WTC11 (cell line): ENCODE measurements around the gene ATP11A. TPM values are rescaled to one million over a fixed set of nuclear protein-coding genes. Genes with fewer than 3 reads are reported as not detected.

Source experiments
- ATAC-seq: fragments of 200-7000 bp; cut with Tn5 transposase; 2 replicates; pipeline ENCODE4 v1.10.0; 2021; ENCODE audit warnings: mild to moderate bottlenecking, moderate library complexity
- CTCF ChIA-PET: fragments of 300-600 bp; sonication (Branson Sonifier 250); formaldehyde crosslinking; loops from one replicate; lab custom pipeline; 2021; ENCODE audit warnings: antibody characterized with exemption; lab: Charles Lee
- POLR2A ChIA-PET: fragments of 350-600 bp; sonication (Branson Sonifier 250); formaldehyde crosslinking; loops from one replicate; lab custom pipeline; 2021; ENCODE audit warnings: antibody characterized with exemption; lab: Charles Lee
- DNase-seq: peaks from one replicate; pipeline ENCODE4 v3.0.0; 2021; ENCODE audit warnings: low spot score
- H3K27ac Mint-ChIP-seq: 2 replicates; pipeline ENCODE4 v1.8.0; 2021; ENCODE audit warnings: mixed read lengths
- H3K27me3 Mint-ChIP-seq: 2 replicates; pipeline ENCODE4 v1.8.0; 2021; ENCODE audit warnings: low read depth, mild to moderate bottlenecking, moderate library complexity, mixed read lengths
- H3K36me3 Mint-ChIP-seq: 2 replicates; pipeline ENCODE4 v1.8.0; 2021; ENCODE audit warnings: mixed read lengths
- H3K4me1 Mint-ChIP-seq: 2 replicates; pipeline ENCODE4 v1.8.0; 2022; ENCODE audit warnings: mixed read lengths
- H3K4me3 Mint-ChIP-seq: 2 replicates; pipeline ENCODE4 v1.8.0; 2021; ENCODE audit warnings: mild to moderate bottlenecking, moderate library complexity, mixed read lengths
- H3K9me3 Mint-ChIP-seq: 2 replicates; pipeline ENCODE4 v1.8.0; 2021; ENCODE audit warnings: mixed read lengths
- E2F1 ChIP-seq: sonication (generic); formaldehyde crosslinking; IDR thresholded peaks from 2 replicates; pipeline ENCODE4 v1.8.0; 2022; ENCODE audit warnings: mild to moderate bottlenecking, missing genetic modification reagents
- EMX1 ChIP-seq: fragments of 250-450 bp; sonication (Bioruptor Pico); IDR thresholded peaks from 2 replicates; pipeline ENCODE4 v1.8.0; 2021; ENCODE audit warnings: mild to moderate bottlenecking
- ESRRA ChIP-seq: sonication (generic); formaldehyde crosslinking; IDR thresholded peaks from 2 replicates; pipeline ENCODE4 v1.8.1; 2022; ENCODE audit warnings: mild to moderate bottlenecking, missing genetic modification reagents, borderline replicate concordance
- FOXJ3 ChIP-seq: sonication (generic); formaldehyde crosslinking; IDR thresholded peaks from 2 replicates; pipeline ENCODE4 v1.9.0; 2021; ENCODE audit warnings: missing genetic modification reagents, mild to moderate bottlenecking, borderline replicate concordance
- GABPB1 ChIP-seq: sonication (generic); formaldehyde crosslinking; IDR thresholded peaks from 2 replicates; pipeline ENCODE4 v1.8.1; 2023; ENCODE audit warnings: mild to moderate bottlenecking, missing genetic modification reagents
- GRHL2 ChIP-seq: fragments of 250-450 bp; sonication (Bioruptor Pico); IDR thresholded peaks from 2 replicates; pipeline ENCODE4 v1.8.0; 2022; ENCODE audit warnings: mild to moderate bottlenecking, moderate library complexity; ENCODE audit not compliant: insufficient replicate concordance, severe bottlenecking
- IRF2 ChIP-seq: sonication (generic); formaldehyde crosslinking; IDR thresholded peaks from 2 replicates; pipeline ENCODE4 v1.8.0; 2022; ENCODE audit warnings: low read depth, missing genetic modification reagents, borderline replicate concordance
- JUN ChIP-seq: sonication (generic); formaldehyde crosslinking; IDR thresholded peaks from 2 replicates; pipeline ENCODE4 v1.8.0; 2023; ENCODE audit warnings: mild to moderate bottlenecking, missing genetic modification reagents
- KAT7 ChIP-seq: sonication (generic); formaldehyde crosslinking; IDR thresholded peaks from 2 replicates; pipeline ENCODE4 v1.8.1; 2023; ENCODE audit warnings: missing genetic modification reagents, mild to moderate bottlenecking, borderline replicate concordance
- MYBL2 ChIP-seq: sonication (generic); formaldehyde crosslinking; IDR thresholded peaks from 2 replicates; pipeline ENCODE4 v1.8.1; 2023; ENCODE audit warnings: mild to moderate bottlenecking, moderate library complexity, missing genetic modification reagents
- NFATC4 ChIP-seq: fragments of 250-450 bp; sonication (Bioruptor Pico); IDR thresholded peaks from 2 replicates; pipeline ENCODE4 v1.9.0; 2021; ENCODE audit warnings: mild to moderate bottlenecking
- NFYB ChIP-seq: sonication (generic); formaldehyde crosslinking; conservative IDR thresholded peaks from 2 replicates; pipeline ENCODE4 v1.8.0; 2022; ENCODE audit warnings: low read depth, missing genetic modification reagents
- NR3C1 ChIP-seq: sonication (generic); formaldehyde crosslinking; conservative IDR thresholded peaks from 2 replicates; pipeline ENCODE4 v1.8.1; 2023; ENCODE audit warnings: low read depth, mild to moderate bottlenecking, missing genetic modification reagents
- RELA ChIP-seq: sonication (generic); formaldehyde crosslinking; IDR thresholded peaks from 2 replicates; pipeline ENCODE4 v1.8.1; 2022; ENCODE audit warnings: missing genetic modification reagents, mild to moderate bottlenecking, borderline replicate concordance
- ZBTB43 ChIP-seq: sonication (generic); formaldehyde crosslinking; IDR thresholded peaks from 2 replicates; pipeline ENCODE4 v1.8.1; 2023; ENCODE audit warnings: mild to moderate bottlenecking, missing genetic modification reagents
- ZNF121 ChIP-seq: sonication (generic); formaldehyde crosslinking; IDR thresholded peaks from 2 replicates; pipeline ENCODE4 v1.8.0; 2023; ENCODE audit warnings: missing genetic modification reagents
- ZNF232 ChIP-seq: sonication (generic); formaldehyde crosslinking; IDR thresholded peaks from 2 replicates; pipeline ENCODE4 v1.8.0; 2022; ENCODE audit warnings: mild to moderate bottlenecking, missing genetic modification reagents
- ZNF263 ChIP-seq: sonication (generic); formaldehyde crosslinking; IDR thresholded peaks from 2 replicates; pipeline ENCODE4 v1.8.1; 2022; ENCODE audit warnings: low read depth, mild to moderate bottlenecking, moderate library complexity, missing genetic modification reagents
- ZNF671 ChIP-seq: fragments of 250-450 bp; sonication (Bioruptor Pico); IDR thresholded peaks from 2 replicates; pipeline ENCODE4 v1.8.0; 2021; ENCODE audit warnings: mild to moderate bottlenecking
- total RNA-seq: library from RNA; stranded (reverse); gene quantifications from 3 replicates; pipeline ENCODE4 v1.2.3, GENCODE V29; 2021
- TF ChIP-seq, protein P1 (sequence below): sonication (generic); formaldehyde crosslinking; IDR thresholded peaks from 2 replicates; pipeline ENCODE4 v1.8.0; 2022; ENCODE audit warnings: mild to moderate bottlenecking, missing genetic modification reagents
- TF ChIP-seq, protein P2 (sequence below): fragments of 200-600 bp; IDR thresholded peaks from 2 replicates; pipeline ENCODE4 v1.8.0; 2022; ENCODE audit warnings: antibody characterized with exemption
- TF ChIP-seq, protein P3 (sequence below): fragments of 250-450 bp; sonication (Bioruptor Pico); IDR thresholded peaks from 2 replicates; pipeline ENCODE4 v1.8.0; 2021; ENCODE audit warnings: mild to moderate bottlenecking
- TF ChIP-seq, protein P4 (sequence below): sonication (generic); formaldehyde crosslinking; IDR thresholded peaks from 2 replicates; pipeline ENCODE4 v1.8.0; 2022; ENCODE audit warnings: missing genetic modification reagents

ATP11A gene
- total RNA-seq, 1 experiment from 2014 or later: 100 TPM

GRCh38 chr13:112716841-112717520 lies 27.1 kb downstream of the ATP11A start:
- ChIA-PET CTCF (no interaction called here), POLR2A (no interaction called here)
- Mint-ChIP-seq H3K27ac (peak overlapping the region; percentile 76), H3K27me3 (no peaks in the 10 kb centered on the region), H3K36me3 (peaks cover 13% of the 10 kb centered on the region), H3K4me3 (no peak overlapping the region), H3K4me1 (peaks cover 92% of the 10 kb centered on the region), H3K9me3 (no peaks in the 10 kb centered on the region)
- ATAC-seq (no peak), DNase-seq (no peak)
- TF ChIP-seq ESRRA (CRISPR knock-in tag) (no peak), NFYB (CRISPR knock-in tag) (no peak), EMX1 (CRISPR knock-in tag) (no peak), KAT7 (no peak), NR3C1 (CRISPR knock-in tag) (no peak), MYBL2 (CRISPR knock-in tag) (no peak), IRF2 (CRISPR knock-in tag) (no peak), ZNF263 (CRISPR knock-in tag) (no peak), ZNF671 (CRISPR knock-in tag) (no peak), RELA (CRISPR knock-in tag) (no peak), E2F1 (CRISPR knock-in tag) (no peak), ZBTB43 (no peak)
- TF ChIP-seq, protein P1, sequence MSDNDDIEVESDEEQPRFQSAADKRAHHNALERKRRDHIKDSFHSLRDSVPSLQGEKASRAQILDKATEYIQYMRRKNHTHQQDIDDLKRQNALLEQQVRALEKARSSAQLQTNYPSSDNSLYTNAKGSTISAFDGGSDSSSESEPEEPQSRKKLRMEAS (CRISPR knock-in tag): no peak
- TF ChIP-seq, protein P2, sequence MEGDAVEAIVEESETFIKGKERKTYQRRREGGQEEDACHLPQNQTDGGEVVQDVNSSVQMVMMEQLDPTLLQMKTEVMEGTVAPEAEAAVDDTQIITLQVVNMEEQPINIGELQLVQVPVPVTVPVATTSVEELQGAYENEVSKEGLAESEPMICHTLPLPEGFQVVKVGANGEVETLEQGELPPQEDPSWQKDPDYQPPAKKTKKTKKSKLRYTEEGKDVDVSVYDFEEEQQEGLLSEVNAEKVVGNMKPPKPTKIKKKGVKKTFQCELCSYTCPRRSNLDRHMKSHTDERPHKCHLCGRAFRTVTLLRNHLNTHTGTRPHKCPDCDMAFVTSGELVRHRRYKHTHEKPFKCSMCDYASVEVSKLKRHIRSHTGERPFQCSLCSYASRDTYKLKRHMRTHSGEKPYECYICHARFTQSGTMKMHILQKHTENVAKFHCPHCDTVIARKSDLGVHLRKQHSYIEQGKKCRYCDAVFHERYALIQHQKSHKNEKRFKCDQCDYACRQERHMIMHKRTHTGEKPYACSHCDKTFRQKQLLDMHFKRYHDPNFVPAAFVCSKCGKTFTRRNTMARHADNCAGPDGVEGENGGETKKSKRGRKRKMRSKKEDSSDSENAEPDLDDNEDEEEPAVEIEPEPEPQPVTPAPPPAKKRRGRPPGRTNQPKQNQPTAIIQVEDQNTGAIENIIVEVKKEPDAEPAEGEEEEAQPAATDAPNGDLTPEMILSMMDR: no peak

DNA sequence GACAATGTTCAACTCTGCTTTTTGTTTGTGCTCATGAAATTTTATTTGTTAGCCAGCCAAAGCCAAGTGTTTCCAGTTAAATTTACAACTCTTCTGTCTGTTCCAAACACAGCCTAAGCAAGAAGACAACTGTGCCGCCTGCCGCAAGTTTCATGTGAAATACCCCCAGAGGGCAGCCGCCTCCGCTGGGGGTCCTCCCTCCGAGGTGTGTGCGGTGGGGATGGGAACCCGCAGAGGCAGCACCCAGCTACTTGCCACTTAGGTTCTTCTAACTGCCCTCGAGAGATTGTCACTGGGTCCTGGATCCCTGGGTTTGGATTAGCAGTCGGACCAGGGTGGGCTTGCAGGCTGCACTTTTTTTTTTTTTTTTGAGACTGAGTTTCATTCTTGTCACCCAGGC lies 28.5 kb downstream of the ATP11A start:
- Mint-ChIP-seq H3K27me3 (no peaks in the 10 kb centered on the region), H3K4me1 (peaks cover 90% of the 10 kb centered on the region), H3K9me3 (no peaks in the 10 kb centered on the region), H3K4me3 (no peak overlapping the region), H3K27ac (peak overlapping the region; percentile 60), H3K36me3 (peaks cover 18% of the 10 kb centered on the region)
- ChIA-PET CTCF (no interaction called here), POLR2A (no interaction called here)
- TF ChIP-seq, protein P3, sequence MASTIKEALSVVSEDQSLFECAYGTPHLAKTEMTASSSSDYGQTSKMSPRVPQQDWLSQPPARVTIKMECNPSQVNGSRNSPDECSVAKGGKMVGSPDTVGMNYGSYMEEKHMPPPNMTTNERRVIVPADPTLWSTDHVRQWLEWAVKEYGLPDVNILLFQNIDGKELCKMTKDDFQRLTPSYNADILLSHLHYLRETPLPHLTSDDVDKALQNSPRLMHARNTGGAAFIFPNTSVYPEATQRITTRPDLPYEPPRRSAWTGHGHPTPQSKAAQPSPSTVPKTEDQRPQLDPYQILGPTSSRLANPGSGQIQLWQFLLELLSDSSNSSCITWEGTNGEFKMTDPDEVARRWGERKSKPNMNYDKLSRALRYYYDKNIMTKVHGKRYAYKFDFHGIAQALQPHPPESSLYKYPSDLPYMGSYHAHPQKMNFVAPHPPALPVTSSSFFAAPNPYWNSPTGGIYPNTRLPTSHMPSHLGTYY (CRISPR knock-in tag): no peak
- no peak for TF ChIP-seq GRHL2
- TF ChIP-seq ZNF121 (CRISPR knock-in tag): no peak
- TF ChIP-seq FOXJ3: no peak
- TF ChIP-seq, protein P4, sequence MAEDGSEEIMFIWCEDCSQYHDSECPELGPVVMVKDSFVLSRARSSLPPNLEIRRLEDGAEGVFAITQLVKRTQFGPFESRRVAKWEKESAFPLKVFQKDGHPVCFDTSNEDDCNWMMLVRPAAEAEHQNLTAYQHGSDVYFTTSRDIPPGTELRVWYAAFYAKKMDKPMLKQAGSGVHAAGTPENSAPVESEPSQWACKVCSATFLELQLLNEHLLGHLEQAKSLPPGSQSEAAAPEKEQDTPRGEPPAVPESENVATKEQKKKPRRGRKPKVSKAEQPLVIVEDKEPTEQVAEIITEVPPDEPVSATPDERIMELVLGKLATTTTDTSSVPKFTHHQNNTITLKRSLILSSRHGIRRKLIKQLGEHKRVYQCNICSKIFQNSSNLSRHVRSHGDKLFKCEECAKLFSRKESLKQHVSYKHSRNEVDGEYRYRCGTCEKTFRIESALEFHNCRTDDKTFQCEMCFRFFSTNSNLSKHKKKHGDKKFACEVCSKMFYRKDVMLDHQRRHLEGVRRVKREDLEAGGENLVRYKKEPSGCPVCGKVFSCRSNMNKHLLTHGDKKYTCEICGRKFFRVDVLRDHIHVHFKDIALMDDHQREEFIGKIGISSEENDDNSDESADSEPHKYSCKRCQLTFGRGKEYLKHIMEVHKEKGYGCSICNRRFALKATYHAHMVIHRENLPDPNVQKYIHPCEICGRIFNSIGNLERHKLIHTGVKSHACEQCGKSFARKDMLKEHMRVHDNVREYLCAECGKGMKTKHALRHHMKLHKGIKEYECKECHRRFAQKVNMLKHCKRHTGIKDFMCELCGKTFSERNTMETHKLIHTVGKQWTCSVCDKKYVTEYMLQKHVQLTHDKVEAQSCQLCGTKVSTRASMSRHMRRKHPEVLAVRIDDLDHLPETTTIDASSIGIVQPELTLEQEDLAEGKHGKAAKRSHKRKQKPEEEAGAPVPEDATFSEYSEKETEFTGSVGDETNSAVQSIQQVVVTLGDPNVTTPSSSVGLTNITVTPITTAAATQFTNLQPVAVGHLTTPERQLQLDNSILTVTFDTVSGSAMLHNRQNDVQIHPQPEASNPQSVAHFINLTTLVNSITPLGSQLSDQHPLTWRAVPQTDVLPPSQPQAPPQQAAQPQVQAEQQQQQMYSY: no peak
- TF ChIP-seq ZNF232 (CRISPR knock-in tag): no peak
- TF ChIP-seq NFATC4 (CRISPR knock-in tag): no peak
- no peak for TF ChIP-seq JUN (CRISPR knock-in tag)
- no peak for TF ChIP-seq GABPB1 (CRISPR knock-in tag)
- DNase-seq: peak; percentile 13
- no peak for ATAC-seq
